Activated naive CD8-positive, alpha-beta T cell treated with anti-CD3 and anti-CD28 coated beads for 36 hours (primary cell): ENCODE results near the gene GNAI2. TPM values are rescaled to one million over a fixed set of nuclear protein-coding genes. Genes with fewer than 3 reads are reported as not detected.

Experiments
- DNase-seq: peaks from one replicate; pipeline ENCODE4 v3.0.0; 2021
- H3K27ac Mint-ChIP-seq: one replicate; pipeline ENCODE4 v1.8.0; 2022; ENCODE audit warnings: mild to moderate bottlenecking, moderate library complexity, mixed read lengths
- H3K27me3 Mint-ChIP-seq: one replicate; pipeline ENCODE4 v1.8.0; 2022; ENCODE audit warnings: mild to moderate bottlenecking, mixed read lengths
- H3K36me3 Mint-ChIP-seq: one replicate; pipeline ENCODE4 v1.8.0; 2021; ENCODE audit warnings: mild to moderate bottlenecking, mixed read lengths
- H3K4me1 Mint-ChIP-seq: one replicate; pipeline ENCODE4 v1.8.0; 2021; ENCODE audit warnings: mixed read lengths
- H3K4me3 Mint-ChIP-seq: one replicate; pipeline ENCODE4 v1.8.0; 2022; ENCODE audit warnings: mild to moderate bottlenecking, moderate library complexity, mixed read lengths
- H3K9me3 Mint-ChIP-seq: one replicate; pipeline ENCODE4 v1.8.0; 2022; ENCODE audit warnings: mixed read lengths
- total RNA-seq, 2 experiments: library from RNA; stranded (reverse); gene quantifications; one replicate each; pipeline ENCODE4 v1.2.3, GENCODE V29; 2021

Gene GNAI2
- total RNA-seq, 2 experiments from 2014 or later: 211 to 217 TPM

GRCh38 chr3:50302095-50303012 is 66.3 kb downstream of the GNAI2 start:
- Mint-ChIP-seq H3K27ac (no peak overlapping the region), H3K4me1 (peaks cover 23% of the 10 kb centered on the region), H3K27me3 (no peaks in the 10 kb centered on the region), H3K36me3 (no peaks in the 10 kb centered on the region), H3K9me3 (no peaks in the 10 kb centered on the region), H3K4me3 (no peak overlapping the region)
- DNase-seq: no peak

- Mint-ChIP-seq H3K4me1 (peaks cover 18% of the 10 kb centered on the region), H3K9me3 (no peaks in the 10 kb centered on the region), H3K36me3 (no peaks in the 10 kb centered on the region), H3K4me3 (no peak within 1 kb of the TSS), H3K27me3 (no peaks in the 10 kb centered on the region), H3K27ac (no peak within 1 kb of the TSS)
- no peak for DNase-seq
These were observed 67.2 kb downstream of the GNAI2 start, which contains the start of gene HYAL1 for GRCh38 chr3:50303013-50303815. HYAL1 (minus strand) TSS chr3:50303574; CDS start chr3:50302956, 618 bp downstream.

GRCh38 chr3:50304601-50305000 is 68.6 kb downstream of the GNAI2 start:
- Mint-ChIP-seq H3K4me3 (no peak overlapping the region), H3K9me3 (peaks cover 1% of the 10 kb centered on the region), H3K27ac (no peak overlapping the region), H3K36me3 (no peaks in the 10 kb centered on the region), H3K4me1 (peaks cover 17% of the 10 kb centered on the region), H3K27me3 (no peaks in the 10 kb centered on the region)
- no peak for DNase-seq

Other genes starting within 250 kb of the GNAI2 start
- 100 to 1,000 TPM in 1 of 2 experiments, 10 to 100 TPM in 1; 99.8 to 102 TPM for gene RBM5, start 147.3 kb upstream of the GNAI2 start, total RNA-seq
- under 1 TPM; 0.10 to 0.28 TPM for gene SEMA3F, start 80.9 kb upstream of the GNAI2 start, total RNA-seq
- under 1 TPM in 1 of 2 experiments, not detected in 1; 0.12 TPM for gene GNAT1, start 44.6 kb upstream of the GNAI2 start, total RNA-seq
- gene SLC38A3, start 30.9 kb upstream of the GNAI2 start, total RNA-seq: under 1 TPM in 1 of 2 experiments, not detected in 1; 0.18 TPM
- 1 to 10 TPM; 1.2 to 1.6 TPM for gene SEMA3B, start 32.9 kb downstream of the GNAI2 start, total RNA-seq
- gene LSMEM2, start 42.9 kb downstream of the GNAI2 start, total RNA-seq: not detected
- 100 to 1,000 TPM; 177 to 182 TPM for gene IFRD2, start 56.2 kb downstream of the GNAI2 start, total RNA-seq
- 1 to 10 TPM; 6.0 to 6.8 TPM for gene HYAL3, start 63.2 kb downstream of the GNAI2 start, total RNA-seq
- gene NAA80, start 63.2 kb downstream of the GNAI2 start, total RNA-seq: 10 to 100 TPM; 16.3 to 16.7 TPM
- under 1 TPM in 1 of 2 experiments, not detected in 1; 0.35 TPM for gene HYAL1, start 67.4 kb downstream of the GNAI2 start, total RNA-seq
- 1 to 10 TPM; 6.5 to 6.8 TPM for gene HYAL2, start 86.5 kb downstream of the GNAI2 start, total RNA-seq
- gene TUSC2, start 92.0 kb downstream of the GNAI2 start, total RNA-seq: 10 to 100 TPM; 26.8 to 29.1 TPM
- 10 to 100 TPM; 51.7 to 53.7 TPM for gene RASSF1, start 104.6 kb downstream of the GNAI2 start, total RNA-seq
- under 1 TPM; 0.39 to 0.74 TPM for gene ZMYND10, start 109.5 kb downstream of the GNAI2 start, total RNA-seq
- gene NPRL2, start 114.6 kb downstream of the GNAI2 start, total RNA-seq: 10 to 100 TPM; 41.1 to 43.8 TPM
- 10 to 100 TPM; 19.4 to 19.5 TPM for gene CYB561D2, start 114.7 kb downstream of the GNAI2 start, total RNA-seq
- gene TMEM115, start 123.3 kb downstream of the GNAI2 start, total RNA-seq: 10 to 100 TPM; 19.0 to 20.2 TPM